Stimulated activated CD4-positive, alpha-beta T cell treated with anti-CD3 and anti-CD28 coated beads, Interleukin-4, amount 100 ng/mL, for 48 hours (primary cell): ENCODE data around the gene SUFU.
"Not testable (repeated sequence)": the region's sequence is repeated elsewhere in the genome, so short reads cannot be mapped to it uniquely, and the experiment has no call there.

Experiments
- DNase-seq, 2 donors: peaks; one replicate each; pipeline ENCODE4 v3.0.0-alpha.2; 2020; ENCODE audit warnings: low read depth in 2 of 2

SUFU gene

GRCh38 chr10:102514487-102515311 lies 10.9 kb downstream of the SUFU start:
- DNase-seq, result no peak

- no peak for DNase-seq
Measured at GRCh38 chr10:102515724-102516123, 12.0 kb downstream of the SUFU start.

DNA sequence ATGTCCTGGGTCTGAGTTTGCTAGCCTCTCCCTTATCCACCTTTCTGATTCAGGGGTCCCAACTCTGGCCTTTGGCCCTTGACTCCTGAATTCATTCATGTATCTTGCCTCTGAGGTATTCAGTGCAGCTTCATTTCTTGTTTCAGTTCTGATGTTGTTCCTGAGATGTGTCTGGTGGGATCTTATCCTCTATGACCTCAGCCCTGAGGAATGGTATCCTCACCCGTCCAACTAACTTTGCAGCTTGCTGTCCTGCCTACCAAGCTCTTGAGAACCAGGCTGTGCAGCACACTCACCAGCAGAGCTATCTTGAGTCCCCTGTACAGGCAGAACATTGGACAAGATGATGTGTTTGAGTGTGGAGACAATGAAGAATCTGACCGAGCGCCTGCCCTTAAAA lies 13.8 kb downstream of the SUFU start:
- DNase-seq, result no peak

- no peak for DNase-seq
Measured at GRCh38 chr10:102519246-102519825, 15.6 kb downstream of the SUFU start.

- DNase-seq, result no peak
Measured at GRCh38 chr10:102522874-102523249, 19.1 kb downstream of the SUFU start.

DNA sequence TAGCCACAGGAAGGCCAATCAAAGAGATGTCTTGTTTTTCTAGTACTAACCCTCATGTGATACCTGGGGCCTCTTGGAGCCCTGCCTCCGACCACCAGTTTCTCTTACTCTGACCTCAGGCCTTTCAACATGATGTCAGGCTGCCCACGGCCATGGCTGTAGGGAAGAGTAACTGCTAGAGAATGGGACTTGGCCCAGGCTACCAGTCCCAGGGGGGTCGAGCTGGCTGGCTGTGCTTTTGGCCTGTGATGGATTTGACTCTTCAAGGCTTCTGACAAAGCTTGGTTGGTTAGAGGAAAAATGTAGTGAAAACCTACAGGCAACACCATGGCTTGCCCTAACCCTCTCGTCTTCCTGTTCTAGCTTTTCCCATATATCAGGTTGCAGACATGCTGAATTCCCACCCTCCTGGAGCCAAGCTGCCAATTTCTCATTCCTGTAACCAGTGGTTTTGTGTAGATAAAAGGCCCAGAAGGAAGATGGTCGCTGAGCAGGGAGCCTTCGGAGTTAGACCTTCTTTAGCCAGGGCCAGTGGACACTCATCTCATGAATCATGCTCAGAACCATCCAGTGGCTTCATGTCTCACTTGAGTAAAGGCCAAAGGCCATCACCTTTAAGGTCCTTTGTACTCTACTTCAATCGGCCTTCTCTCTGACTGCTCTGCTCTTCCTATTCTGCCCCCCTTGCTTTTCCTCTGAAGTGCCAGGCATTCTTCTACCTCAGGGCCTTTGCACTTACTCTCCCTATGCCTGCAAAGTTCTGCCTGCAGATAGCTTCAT lies 19.7 kb downstream of the SUFU start:
- DNase-seq, result no peak

DNA sequence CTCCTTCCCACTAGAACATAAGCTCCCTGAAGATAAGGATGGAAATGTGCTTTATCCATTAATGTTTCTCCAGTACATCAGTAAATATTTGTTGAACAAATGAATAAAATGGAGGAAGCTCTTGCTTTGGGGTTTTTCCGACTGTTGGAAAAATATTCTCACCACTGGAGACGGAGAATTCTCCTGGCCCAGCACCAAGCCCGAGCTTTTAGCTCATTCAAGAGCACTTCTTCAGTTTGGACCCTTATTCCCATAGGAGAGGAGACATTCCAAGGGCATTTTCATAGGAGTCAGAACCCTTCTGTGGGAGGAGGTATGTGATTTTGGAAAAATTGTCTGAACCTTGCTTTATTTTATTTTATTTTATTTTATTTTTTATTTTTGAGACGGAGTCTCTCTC lies 21.0 kb downstream of the SUFU start:
- DNase-seq, result no peak

DNA sequence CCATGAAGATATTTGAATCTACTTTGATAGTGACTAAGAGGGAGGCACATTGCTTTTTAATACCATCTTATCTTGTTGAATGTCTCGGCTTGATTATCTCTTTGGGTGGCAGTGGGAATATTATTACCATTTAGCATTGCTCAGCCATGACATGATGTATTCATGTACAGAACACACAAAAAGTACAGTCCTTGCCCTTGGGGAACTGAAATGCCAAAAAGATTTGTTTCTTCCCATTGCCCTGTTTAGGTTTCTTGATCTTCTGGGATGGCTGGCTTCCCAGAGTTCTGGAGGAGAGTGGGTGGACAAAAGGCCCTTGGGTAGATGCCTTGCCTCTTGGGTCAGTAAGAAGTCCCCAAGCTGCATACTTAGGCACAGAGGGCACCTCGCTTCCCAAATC lies 23.8 kb downstream of the SUFU start:
- DNase-seq, result no peak

GRCh38 chr10:102534333-102534732 lies 30.6 kb downstream of the SUFU start:
- DNase-seq, result no peak

GRCh38 chr10:102534966-102535365 lies 31.2 kb downstream of the SUFU start:
- DNase-seq, result not testable (repeated sequence)

DNA sequence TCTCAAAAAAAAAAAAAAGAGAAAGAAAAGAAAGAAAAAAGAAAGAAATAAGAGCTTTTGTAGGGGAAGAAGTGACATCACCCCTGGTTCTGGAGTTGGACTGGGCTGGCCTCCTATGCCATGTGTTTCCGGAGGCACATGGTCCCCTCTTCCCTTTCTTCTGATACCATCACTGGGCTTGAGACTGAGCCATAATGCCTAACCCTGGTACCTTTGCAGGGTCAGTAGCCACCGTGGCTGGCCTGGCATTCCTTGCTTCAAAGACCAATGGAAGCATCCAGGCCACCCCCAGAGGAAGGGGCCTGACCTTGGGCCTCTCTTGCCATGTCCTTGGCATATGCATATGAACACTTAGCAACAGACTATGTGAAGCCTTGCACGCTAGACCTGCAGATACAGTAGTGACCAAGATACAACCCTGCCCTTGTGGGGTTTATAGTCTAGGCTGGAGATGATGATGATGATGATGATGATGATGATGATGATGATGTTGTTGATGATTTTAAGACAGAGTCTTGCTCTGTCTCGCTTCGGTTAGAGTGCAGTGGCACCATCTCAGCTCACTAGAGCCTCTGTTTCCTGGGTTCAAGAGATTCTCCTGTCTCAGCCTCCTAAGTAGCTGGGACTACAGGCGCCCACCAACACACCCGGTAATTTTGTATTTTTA lies 31.8 kb downstream of the SUFU start:
- DNase-seq, result no peak

DNA sequence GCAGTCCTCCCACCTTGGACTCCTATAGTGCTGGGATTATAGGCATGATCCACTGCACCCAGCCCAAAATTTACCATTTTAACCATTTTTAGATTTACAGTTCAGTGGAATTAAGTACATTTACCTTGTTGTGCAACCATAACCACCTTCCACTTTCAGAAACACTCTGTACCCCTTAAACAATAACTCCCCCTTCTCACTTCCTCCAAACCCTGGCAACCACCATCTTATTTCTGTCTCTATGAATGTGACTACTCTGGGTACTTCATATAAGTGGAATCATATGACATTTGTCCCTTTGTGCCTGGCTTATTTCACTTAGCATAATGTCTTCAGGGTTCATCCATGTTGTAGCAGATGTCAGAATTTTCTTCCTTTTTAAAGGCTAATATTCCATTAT lies 33.6 kb downstream of the SUFU start:
- no peak for DNase-seq

GRCh38 chr10:102537948-102538347 lies 34.2 kb downstream of the SUFU start:
- DNase-seq, result no peak

- no peak for DNase-seq
Measured at GRCh38 chr10:102538811-102539210, 35.0 kb downstream of the SUFU start.

- no peak for DNase-seq
Measured at GRCh38 chr10:102540023-102540422, 36.3 kb downstream of the SUFU start.

- no peak for DNase-seq
Measured at GRCh38 chr10:102542800-102543418, 39.1 kb downstream of the SUFU start.

- no peak for DNase-seq
Measured at GRCh38 chr10:102545265-102545871, 41.6 kb downstream of the SUFU start.

GRCh38 chr10:102545997-102546396 lies 42.2 kb downstream of the SUFU start:
- no peak for DNase-seq

DNA sequence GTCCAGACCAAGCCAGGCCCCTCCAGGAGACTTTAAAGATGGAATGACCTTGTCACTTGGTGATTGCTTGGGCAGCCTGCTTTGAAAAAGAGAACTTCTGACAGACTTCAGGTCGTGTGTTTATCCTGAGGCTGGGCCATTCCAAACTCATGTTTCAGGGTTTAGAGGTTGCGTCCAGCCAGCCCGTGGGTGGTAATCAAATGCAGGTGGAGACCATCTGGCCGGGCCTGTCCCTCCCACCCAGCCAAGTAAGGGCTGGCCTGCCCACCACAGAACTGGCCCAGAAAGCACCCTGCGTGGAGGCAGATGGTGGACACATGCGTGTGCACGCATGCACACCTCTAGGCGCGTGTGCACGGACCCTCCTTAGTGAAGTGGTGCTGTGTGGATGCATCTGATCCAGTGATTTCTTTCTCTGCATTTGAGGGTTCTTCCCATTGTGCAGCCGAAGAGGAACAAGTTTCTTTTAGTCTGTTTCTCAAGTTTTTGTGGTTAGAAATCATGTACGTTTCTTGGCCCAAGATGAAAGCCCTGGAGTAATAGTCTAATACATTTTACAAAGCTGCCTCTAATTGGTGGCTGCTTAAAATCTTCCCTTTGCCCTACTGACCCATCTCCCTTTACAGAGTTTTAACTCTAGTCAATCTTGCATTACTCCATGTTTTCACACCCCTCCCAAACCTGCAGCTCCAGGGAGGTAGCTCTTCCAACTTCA lies 43.0 kb downstream of the SUFU start:
- DNase-seq, result no peak

DNA sequence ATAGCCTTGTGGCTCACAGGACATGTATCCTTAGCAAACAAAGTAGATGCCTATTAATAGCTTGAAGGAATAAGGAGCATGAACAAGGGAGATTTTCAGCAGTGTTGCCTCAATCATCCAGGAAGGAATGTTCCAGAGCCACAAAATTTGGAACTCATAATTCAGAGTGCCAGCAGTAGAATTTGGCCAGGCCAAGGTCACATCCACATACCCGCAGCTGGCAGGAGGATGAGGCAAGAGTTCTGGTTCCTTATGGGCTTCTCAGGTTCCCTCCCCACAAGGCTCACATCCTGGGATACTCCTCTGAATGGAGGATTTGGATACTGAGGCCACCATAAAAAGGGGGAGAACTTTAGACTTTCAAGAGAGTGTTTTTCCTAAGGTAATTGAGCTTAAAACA lies 45.8 kb downstream of the SUFU start:
- no peak for DNase-seq
